HL-60/S4 (cell line): ENCODE measurements around the gene RAD23A.
"Not testable (repeated sequence)": the region's sequence is repeated elsewhere in the genome, so short reads cannot be mapped to it uniquely, and the experiment has no call there.

Source experiments
- in situ Hi-C: fragments of 300-500 bp; cut with MboI; formaldehyde crosslinking; loops from 2 replicates; pipeline ENCODE4 v1.14.3; 2022; ENCODE audit warnings: low sequenced_read_pairs

RAD23A gene

DNA sequence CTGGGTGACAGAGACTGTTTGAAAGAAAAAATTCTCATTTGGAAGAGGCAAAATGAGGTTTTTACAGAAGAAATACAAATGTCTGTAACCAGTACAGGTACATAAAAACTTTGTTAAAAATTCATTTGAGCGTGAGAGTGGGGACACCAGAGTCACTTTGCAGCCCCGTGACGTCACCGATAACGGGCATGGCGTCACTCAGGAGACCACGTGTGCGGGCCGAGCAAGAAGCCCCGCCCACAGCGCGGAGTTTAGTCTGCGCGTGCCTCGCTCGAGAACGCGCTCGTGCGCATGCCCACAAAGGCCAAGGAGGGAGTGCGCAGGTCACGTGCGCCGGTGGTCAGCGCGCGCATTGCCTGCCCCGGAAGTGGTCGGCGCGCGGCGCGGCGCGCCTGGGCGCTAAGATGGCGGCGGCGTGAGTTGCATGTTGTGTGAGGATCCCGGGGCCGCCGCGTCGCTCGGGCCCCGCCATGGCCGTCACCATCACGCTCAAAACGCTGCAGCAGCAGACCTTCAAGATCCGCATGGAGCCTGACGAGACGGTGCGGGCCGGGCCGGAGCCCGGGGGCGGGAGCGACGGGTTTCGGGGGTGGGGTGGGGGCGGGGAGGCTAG, at the start of gene RAD23A:
Gene RAD23A (plus strand): TSS at position 384 of the 613 bp plus-strand sequence. CDS start 87 bp downstream, at position 471.
- in situ Hi-C loops = no loop called here

DNA sequence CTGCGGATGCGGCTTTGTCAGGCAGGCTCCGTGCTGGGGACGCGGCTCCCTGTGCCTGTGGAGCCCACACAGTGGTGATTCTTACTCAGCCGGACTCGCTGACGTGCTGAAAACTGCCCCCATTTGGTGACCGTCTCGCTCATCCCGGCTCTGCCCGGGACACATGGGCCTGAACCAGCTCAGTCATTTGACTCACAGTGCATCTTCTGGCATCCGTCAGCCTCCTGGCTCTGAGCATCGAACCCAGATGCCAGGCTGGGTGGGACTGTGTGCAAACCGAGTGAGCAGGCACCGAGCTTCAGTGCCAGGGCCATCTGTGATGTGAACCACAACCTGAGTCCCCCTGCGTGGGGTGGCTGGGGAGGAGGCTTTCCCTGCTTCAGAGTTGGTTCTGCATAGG, 49.2 kb upstream of the RAD23A start:
- in situ Hi-C loops = no loop called here

GRCh38 chr19:12899891-12900518, 45.7 kb upstream of the RAD23A start:
- in situ Hi-C loops = no loop called here

GRCh38 chr19:12907166-12907565, 38.5 kb upstream of the RAD23A start:
- in situ Hi-C loops = no loop called here

DNA sequence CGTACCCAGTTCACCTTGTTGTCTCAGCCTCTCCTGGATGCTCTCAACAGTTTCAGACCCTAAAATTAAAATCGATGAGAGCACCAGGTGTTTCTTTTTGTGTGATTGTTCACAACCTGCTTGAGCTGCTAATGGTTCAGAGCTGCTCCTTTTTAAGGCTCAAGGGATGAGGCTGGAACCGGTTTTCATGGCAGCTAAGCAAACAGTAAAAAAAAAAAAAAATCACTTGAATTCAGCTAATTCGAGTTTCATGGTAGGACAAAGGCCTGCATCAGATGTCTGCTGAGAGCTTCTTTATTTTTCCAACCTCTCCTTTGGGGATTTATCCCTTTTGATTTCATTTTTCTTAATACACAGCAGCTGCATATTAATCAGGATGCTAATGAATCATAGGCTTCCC, 33.1 kb upstream of the RAD23A start:
- in situ Hi-C loops = no loop called here

GRCh38 chr19:12913011-12913561, 32.6 kb upstream of the RAD23A start:
- in situ Hi-C loops = no loop called here

DNA sequence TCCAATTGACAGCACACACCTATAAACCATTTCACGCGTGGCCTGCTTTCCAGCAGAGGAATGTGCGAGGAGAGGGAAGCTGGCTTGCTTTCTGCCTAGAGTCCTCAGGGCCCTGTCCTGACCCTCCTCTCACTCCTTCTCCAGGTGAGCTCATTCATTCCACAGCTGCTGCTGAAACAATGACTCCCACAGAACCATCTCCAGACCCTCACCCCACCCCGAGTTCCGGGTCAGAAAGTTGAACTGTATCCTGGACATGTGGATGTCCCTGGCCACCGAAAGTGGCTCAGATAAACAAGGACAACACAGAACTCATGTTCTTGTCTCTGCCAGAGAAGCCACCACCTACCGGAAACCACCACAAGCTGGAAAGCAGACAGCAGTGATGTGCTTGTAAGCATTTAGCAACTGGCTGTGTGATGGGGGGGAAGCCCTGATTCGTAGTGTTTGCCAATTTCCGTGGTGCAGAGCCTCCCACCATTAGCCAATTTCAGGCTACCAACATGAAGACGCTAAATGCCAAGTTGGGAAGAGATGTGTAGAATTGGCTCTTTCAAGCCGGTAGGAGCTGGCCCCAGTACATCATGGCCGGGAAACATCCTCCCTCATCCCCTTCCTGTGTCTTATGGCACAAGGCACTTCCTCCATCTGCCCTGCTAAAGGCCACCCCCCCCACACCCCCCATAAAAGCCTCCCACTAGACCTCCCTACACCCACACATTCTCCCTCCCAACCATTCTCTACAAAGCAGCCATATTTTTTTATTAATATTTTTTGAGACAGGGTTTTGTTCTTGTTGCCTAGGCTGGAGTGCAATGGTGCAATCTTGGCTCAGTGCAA, 31.6 kb upstream of the RAD23A start:
- in situ Hi-C loops = no loop called here

DNA sequence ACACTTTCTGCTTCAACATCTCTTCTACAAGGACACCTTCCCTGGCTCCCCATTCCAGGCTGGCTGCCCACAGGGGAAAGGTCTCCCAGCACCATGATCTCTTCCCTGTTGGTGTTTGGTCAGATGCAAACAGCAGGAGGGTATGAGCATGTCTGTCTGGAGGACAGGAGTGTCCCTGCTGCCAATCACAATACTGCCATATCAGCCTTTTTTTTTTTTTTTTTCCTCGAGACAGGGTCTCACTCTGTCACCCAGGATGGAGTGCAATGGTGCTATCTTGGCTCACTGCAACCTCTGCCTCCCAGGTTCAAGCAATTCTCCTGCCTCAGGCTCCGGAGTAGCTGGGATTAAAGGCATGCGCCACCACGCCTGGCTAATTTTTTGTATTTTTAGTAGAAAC, 29.8 kb upstream of the RAD23A start:
- in situ Hi-C loops = not testable (repeated sequence)

GRCh38 chr19:12918253-12918652, 27.4 kb upstream of the RAD23A start:
- in situ Hi-C loops = no loop called here

GRCh38 chr19:12921047-12921446, 24.6 kb upstream of the RAD23A start:
- in situ Hi-C loops = no loop called here

DNA sequence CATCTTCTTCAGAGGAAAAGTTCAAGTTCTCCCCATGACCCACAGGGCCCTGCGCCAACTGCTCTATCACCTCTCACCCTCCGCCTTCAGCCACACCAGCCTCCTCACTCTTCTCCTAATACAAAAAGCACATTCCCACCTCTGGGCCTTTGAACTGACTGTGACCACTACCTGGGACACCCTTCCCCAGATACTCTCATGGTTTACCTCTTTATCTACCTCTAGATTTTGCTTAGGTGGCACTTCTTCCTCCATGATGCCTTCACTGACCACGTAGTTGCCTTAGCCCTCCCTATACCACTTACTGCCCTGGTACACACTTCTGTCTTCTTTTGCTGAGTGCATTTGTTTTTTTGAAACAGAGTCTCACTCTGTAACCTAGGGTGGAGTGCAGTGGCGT, 22.7 kb upstream of the RAD23A start:
- in situ Hi-C loops = no loop called here

- in situ Hi-C loops = no loop called here
Observed at GRCh38 chr19:12924621-12925310, 20.9 kb upstream of the RAD23A start.

GRCh38 chr19:12930002-12930645, 15.5 kb upstream of the RAD23A start:
- in situ Hi-C loops = no loop called here

DNA sequence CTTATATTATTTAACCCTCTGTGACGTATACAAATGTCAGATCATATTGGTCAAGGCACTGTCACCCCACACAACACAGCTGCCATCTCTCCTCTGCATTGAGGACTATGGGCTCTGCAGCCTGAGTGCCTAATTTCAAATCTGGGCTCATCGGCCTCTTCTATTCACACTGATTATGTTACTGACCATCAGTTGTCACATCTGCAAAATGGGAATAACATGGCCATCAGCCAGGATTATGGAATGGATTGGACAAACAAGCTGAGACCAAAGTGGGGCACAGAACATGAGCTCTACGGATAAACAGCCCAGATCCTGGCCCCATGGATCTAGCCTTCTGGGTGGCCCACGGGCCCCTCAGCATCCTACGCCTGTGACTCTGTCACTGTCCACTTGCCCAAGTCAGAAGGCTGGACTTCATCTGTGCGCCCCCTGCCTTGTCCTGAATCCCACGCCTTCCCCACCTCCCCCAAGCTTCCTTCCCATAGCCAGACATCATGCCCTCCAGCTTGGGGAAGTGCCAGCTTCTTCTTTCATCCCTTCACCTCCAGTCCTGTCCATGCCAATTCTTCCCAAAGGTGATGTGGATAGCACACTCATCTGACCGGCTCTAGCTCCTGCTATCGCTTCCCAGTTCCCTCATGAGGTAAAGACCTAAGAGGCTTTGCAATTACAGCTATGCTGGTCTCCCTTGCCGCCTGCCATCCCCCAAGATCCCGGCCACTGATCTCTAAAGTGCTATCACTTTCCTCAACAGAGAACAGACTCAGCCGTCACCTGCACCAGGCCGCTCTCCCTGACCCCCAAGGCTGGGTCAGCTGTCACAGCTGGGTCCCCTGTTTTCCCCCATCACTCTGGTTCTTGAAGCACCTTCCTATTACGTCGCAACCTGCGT, 13.0 kb upstream of the RAD23A start:
- in situ Hi-C loops = no loop called here

- in situ Hi-C loops = no loop called here
Observed at GRCh38 chr19:12933287-12934072, 12.2 kb upstream of the RAD23A start, which contains the start of gene FARSA. Gene FARSA (minus strand): TSS chr19:12933711. CDS start chr19:12933696, 15 bp downstream.

DNA sequence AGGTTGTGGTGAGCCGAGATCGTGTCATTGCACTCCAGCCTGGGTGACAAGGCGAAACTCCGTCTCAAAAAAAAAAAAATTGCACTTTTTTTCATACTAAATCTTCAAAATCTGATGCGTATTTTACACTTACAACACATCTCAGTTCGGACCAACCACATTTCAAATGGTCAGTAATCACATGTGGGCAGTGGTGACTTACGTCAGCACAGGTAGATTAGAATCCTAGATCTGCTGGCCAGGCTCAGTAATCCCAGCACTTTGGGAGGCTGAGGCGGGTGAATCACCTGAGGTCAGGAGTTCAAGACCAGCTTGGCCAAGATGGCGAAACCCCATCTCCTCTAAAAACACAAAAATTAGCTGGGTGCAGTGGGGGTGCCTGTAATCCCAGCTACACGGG, 10.6 kb upstream of the RAD23A start:
- in situ Hi-C loops = no loop called here

- in situ Hi-C loops = no loop called here
Observed at GRCh38 chr19:12936582-12936981, 9.1 kb upstream of the RAD23A start.

DNA sequence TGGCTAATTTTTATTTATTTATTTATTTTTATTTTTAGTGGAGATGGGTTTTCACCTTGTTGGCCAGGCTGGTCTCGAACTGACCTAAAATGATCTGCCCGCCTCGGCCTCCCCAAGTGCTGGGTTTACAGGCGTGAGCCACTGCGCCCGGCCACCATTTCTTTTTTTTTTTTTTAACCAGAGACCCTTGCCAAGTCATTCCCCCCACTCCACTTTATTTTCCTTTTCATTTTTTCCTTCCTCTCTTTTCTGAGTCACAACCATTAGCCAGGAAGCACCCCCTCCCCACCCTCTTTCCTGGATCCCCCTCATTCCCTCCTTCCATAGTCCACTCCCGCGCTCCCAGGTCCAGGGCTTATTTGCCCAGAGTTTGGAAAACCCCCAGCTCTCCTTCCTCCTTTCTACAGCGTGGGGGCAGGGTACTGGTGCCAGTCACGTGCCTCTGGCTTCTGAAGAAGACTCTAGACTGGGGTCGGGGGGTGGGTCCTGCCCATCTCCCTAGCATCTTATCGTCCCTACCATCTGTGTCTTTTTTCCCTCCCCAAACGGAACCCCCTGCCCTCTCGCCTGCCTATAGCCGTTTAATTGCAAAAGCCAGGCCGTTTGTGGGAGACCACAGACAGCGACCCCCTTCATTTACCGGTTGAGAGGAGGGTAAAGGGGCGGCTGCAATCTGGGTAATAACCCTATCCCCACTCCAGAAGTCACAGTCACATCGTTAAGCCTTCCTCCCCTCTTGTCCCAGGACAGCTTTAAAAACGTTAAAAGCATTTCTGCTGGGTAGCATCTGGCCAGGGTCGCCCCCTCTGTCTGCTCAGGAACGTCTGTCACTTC, 8.4 kb upstream of the RAD23A start:
- in situ Hi-C loops = no loop called here
